Pons (tissue), 1 donor: ENCODE data around the gene UBE2H.
"Not testable (repeated sequence)": the region's sequence is repeated elsewhere in the genome, so short reads cannot be mapped to it uniquely, and the experiment has no call there.

ENCODE experiments used
- DNase-seq: peaks from one replicate; pipeline ENCODE4 v3.0.0-alpha.2; 2016; ENCODE audit warnings: low spot score

UBE2H gene

GRCh38 chr7:129952653-129953560 lies at the start of gene UBE2H:
Gene UBE2H (minus strand): TSS chr7:129952960. CDS start chr7:129952555, 405 bp downstream.
- DNase-seq = peak; percentile 96

- no peak for DNase-seq
Measured at GRCh38 chr7:129998446-129998845, 45.7 kb upstream of the UBE2H start.

GRCh38 chr7:129997285-129997684 lies 44.5 kb upstream of the UBE2H start:
- no peak for DNase-seq

- DNase-seq = no peak
Measured at GRCh38 chr7:129993275-129993674, 40.5 kb upstream of the UBE2H start.

GRCh38 chr7:129990403-129991192 lies 37.8 kb upstream of the UBE2H start:
- no peak for DNase-seq

- DNase-seq = no peak
Measured at GRCh38 chr7:129989466-129989865, 36.7 kb upstream of the UBE2H start.

DNA sequence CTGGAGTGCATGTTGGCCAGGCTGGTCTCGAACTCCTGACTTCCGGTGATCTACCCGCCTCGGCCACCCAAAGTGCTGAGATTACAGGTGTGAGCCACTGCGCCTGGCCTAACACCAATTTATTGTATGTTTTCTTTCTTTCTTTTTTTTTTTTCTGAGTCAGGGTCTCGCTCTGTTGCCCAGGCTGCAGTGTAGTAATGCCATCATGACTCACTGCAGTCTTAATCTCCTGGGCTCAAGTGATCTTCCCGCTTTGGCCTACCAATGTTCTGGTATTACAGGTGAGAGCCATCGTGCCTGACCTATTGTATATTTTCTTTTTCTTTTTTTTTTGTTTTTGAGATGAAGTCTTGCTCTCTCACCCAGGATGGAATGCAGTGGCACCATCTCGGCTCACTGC lies 33.8 kb upstream of the UBE2H start:
- no peak for DNase-seq

- no peak for DNase-seq
Measured at GRCh38 chr7:129980667-129981066, 27.9 kb upstream of the UBE2H start.

DNA sequence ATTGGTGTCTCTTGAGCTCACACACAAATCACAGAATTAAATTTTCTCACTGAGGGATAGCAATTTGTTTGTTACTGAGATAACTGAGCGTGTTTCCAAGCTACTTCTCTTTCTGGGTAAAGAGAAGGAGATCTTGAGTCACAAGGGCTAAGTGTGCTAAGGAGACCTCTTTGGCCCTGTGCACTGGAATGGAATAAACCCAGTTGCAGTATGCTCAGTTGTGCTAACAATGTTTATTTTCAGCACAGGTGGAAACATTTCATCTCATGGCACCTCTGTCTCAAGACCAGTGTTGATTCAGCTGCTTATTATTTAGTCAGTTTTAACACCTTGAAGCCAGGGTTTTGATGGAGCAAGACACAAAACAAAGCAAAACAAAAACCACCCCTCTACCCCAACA lies 22.5 kb upstream of the UBE2H start:
- DNase-seq = no peak

GRCh38 chr7:129970816-129971215 lies 18.1 kb upstream of the UBE2H start:
- DNase-seq = no peak

- DNase-seq = no peak
Measured at GRCh38 chr7:129969881-129970446, 17.2 kb upstream of the UBE2H start.

DNA sequence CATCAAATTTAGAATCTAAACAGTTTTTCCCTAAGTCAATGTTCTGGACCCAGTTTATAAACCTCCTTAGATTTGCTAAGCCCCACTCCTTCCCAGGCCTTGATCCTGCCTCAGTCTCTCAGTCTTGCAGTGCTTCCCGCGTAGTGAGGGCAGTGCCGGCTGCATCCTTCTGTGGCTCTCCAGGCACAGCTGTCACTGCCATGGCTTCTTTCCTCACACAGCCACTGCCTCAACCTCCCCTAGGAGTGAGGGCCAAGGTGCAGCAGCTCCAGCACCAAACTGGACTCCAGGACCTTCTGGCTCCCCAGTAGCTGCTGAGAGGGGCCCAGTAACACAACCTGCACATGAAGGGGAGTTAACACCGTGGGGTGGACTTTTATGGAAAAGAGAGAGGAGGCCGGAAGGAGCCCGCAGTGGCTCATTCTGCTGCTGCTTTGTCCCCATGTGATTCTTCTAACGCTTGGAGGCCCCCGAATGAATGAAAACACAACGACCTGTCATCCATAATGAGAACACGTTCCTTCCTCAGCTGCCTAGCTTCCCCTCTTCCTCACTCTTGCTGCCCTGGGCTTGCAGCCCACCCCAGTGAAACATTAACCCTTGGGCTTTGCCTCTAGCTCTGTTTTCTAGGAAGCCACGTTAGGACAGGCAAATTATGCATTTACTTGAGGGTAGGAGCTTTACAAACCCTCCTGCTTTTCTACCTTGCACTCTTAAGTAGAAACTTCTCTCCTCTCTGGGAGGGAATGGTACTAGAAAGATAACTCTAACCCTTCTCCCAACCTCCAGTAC lies 16.0 kb upstream of the UBE2H start:
- no peak for DNase-seq

DNA sequence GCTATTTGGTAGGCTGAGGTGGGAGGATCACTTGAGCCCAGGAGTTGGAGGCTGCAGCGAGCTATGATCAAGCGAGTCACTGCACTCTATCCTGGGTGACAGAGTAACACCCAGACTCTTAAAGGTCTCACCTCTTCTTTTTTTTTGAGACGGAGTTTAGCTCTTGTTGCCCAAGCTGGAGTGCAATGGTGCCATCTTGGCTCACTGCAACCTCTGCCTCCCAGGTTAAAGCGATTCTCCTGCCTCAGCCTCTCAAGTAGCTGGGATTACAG lies 7.4 kb upstream of the UBE2H start:
- DNase-seq = not testable (repeated sequence)

DNA sequence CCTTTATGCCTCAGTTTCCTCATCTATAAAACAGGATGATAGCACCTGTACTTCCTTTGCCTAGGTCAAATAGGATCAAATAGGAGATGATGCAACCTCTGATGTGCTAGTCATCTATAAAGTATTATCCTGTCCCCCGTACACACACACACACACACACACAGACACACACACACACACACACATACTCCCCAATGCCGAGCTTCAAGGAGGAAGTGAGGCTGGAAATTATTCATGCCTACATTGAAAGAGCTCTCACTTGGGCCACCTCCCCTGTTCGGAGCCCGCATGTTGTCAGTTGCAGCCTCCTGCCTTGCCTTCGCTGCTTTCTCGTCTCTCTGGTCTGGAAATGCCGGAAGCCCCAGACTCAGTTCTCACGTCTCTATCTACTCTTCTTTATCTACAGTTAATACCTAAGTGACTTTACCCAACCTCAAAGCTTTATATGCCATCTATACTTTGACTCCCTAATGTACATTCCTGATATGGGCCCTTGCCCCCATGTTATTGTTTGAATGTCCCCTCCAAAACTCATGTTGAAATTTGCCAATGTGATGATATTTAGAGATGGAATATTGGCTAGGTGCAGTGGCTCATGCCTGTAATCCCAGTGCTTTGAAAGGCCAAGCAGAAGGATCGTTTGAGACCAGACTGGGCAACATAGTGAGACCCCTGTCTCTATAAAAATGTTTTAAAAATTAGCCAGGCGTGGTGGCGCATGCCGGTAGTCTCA lies 6.9 kb upstream of the UBE2H start:
- DNase-seq = no peak

DNA sequence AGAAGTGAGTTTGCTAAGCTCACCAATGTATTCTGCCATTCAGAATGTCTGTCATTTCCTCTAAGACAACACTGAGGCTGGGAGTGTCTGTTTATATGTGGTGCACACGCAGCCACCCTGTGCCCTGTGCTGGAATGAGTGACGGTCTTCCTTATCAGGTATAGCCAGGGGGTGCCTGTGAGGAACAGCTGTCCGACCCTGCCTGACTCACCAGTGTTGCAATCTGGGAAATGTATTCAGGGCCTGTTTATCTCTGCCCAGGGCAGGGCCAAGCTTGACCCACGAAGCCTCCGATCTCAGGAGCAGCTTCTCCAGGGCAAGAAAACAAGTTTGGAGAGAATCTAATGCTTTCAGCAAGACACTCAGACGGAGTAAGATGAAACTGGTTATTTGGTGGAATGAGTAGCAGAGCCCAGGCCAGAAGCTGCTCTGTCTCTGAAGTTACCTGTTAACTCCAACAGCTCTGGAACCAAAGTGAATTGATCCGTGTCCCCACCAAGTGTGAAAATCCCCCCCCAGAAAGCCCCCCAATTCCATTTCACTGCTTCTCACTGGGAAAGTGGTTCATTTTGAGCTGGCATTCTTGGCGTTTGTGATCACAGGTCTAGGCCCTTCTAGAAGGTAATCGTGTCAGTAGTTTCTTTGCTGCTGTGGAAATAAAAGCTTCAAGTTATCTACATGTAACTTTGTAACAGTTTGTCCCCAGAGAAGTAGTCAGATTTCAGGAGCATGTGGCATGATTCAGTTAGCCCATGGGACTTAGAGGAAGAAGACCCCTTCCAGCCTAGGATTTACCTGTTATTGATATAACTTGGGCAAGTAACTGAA lies 6.1 kb upstream of the UBE2H start:
- DNase-seq = no peak

GRCh38 chr7:129955993-129956543 lies 3.3 kb upstream of the UBE2H start:
- no peak for DNase-seq

GRCh38 chr7:129952086-129952652 lies 591 bp downstream of the UBE2H start:
- DNase-seq = peak; percentile 64

GRCh38 chr7:129951226-129952085 lies 1.3 kb downstream of the UBE2H start:
- peak; percentile 54 for DNase-seq

DNA sequence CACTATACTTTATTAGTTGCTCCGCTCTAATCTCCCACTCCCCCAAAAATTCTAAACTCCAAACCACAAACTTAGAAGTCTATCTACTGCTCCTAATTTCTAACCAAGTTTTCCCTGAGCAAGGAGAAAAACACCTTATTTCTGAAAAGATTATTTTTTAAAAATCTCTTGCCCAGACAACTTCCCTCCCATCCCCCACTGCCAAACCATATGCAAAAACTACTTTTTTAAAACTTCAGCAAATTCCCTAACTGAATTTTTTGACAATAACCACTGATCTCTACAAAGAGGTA lies 1.9 kb downstream of the UBE2H start:
- DNase-seq = no peak
